Measurements from ENCODE around the gene SMYD2.

SMYD2 gene

DNA sequence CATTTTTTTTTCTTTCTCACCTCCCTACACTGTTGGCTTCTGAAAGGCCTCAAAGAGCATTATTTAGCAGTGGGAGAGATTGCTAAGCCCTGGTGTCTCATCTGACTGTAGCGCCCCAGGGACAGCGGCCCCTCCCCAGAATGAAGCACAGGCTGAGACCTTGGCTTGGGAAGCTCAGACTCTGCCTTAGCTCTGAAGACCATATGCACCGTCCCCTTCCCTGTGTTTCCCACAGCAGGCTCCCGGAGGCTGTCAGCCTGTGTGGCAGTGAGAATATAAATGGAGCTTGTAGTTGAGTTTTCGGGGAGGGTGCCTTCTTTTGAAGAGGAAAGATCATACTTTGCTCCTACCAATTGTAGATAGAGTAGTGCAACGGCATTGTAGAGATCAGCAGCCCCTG is 25.3 kb downstream of the SMYD2 start:
- no peak for DNase-seq (ENCODE audit: extremely low read depth, low read depth)
- no peak for TF ChIP-seq CTCF (IDR thresholded peaks at IDR 0.05; ENCODE audit: low read depth, low read length)

DNA sequence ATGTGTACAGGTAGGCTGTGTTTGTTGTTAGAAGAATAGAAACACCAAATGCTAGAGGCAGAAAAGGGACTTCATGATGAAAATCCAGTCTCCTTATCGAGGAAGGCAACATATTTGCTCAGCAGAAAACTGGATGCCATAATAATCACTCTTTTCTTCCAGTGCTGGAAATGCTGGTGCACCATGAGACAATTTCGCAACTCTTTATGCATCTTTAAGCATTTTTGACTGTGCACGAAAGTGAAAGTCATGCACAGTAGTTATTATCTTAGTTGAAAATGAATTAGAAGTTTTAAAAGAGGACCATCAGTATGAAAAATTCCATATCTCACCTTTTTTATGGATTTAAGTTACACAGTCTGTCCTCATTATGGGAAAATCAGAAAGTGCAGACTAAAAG is 29.1 kb downstream of the SMYD2 start:
- no peak for DNase-seq (ENCODE audit: extremely low read depth, low read depth)
- no peak for TF ChIP-seq CTCF (IDR thresholded peaks at IDR 0.05; ENCODE audit: low read depth, low read length)

GRCh38 chr1:214310777-214311690 is 30.1 kb downstream of the SMYD2 start:
- no peak for TF ChIP-seq CTCF (IDR thresholded peaks at IDR 0.05; ENCODE audit: low read depth, low read length)
- DNase-seq (ENCODE audit: extremely low read depth, low read depth), result no peak

GRCh38 chr1:214312530-214313051 is 31.6 kb downstream of the SMYD2 start:
- no peak for TF ChIP-seq CTCF (IDR thresholded peaks at IDR 0.05; ENCODE audit: low read depth, low read length)
- DNase-seq (ENCODE audit: extremely low read depth, low read depth), result no peak

DNA sequence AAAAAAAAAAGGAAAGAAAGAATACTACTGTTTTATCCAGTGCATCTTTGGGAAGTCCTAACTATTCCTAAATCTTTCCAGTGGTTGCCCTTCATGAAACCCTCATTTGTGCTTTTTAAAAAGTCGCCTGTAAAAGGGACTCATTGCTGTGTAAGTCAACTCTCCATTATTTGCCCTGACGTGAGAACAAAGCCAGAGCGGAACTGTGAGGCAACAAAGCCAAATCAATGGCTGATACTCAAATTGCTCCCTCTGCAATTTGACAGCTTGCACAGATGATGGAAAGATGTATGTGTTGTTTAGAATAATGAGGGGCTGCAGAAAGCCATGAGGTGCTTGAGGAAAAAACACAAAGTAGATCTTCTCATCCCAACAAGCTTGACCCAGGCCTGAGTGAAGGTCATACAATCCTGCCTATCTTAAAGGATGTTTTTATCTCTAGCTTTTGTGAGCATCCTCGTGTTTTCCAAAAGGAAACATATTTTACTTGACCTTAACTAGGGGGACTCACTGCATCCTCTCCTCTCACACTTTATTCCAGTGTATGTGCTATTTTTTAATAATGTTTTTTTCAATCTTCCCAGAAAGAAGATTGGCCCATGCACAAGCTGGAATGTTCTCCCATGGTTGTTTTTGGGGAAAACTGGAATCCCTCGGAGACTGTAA is 33.4 kb downstream of the SMYD2 start:
- DNase-seq (ENCODE audit: extremely low read depth, low read depth), result no peak
- no peak for TF ChIP-seq CTCF (IDR thresholded peaks at IDR 0.05; ENCODE audit: low read depth, low read length)

DNA sequence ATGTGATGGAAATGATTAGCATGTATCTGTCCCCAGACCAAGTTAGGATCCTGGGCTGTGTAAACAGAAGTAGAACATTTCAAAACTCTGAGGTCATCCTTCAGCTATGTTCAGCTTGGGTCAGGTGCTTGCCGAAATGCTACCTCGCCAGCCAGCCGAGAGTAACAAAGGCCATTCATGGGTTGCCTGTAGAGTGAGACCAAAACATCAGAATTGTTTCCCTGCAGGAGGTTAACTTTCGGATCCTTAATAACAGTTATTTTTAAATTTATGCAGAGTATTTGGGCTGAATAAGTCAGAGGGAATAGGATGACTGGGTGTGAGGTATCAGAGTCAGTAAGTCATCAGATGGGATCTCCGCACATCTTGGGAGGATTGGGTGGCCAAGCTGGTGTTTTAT is 35.6 kb downstream of the SMYD2 start:
- DNase-seq (ENCODE audit: extremely low read depth, low read depth), result no peak
- TF ChIP-seq CTCF (IDR thresholded peaks at IDR 0.05; ENCODE audit: low read depth, low read length), result no peak

DNA sequence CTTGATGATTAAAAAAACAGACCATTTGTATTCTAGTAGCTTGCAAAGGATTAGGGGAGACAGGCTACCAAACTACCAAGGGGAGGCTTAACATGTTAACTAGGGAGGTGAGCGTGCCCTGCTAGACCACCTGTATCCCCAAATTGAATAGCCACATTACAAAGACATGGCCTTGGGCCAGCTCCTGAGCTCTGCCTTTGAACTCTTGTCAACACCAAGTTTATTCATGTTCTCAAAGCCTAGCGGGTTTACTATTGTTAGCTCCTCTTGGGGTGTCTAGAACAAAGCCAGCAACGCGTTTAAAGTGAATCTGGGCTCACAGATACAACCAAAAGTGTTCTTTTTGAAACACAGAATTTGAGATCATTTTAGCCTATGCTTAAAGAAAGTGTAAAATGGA is 36.3 kb downstream of the SMYD2 start:
- no peak for TF ChIP-seq CTCF (IDR thresholded peaks at IDR 0.05; ENCODE audit: low read depth, low read length)
- DNase-seq (ENCODE audit: extremely low read depth, low read depth), result no peak

All from AG09319 (cell line).